ENCODE data around the gene SCN9A.
"Not testable (repeated sequence)": the region's sequence is repeated elsewhere in the genome, so short reads cannot be mapped to it uniquely, and the experiment has no call there.

SCN9A gene

GRCh38 chr2:166375736-166376487 is at the start of gene SCN9A:
TSS of gene SCN9A (minus strand) at chr2:166375944. CDS start at chr2:166311756, 64,188 bp downstream.
- FAIRE-seq = no peak

GRCh38 chr2:166424841-166425240 is 49.1 kb upstream of the SCN9A start:
- no peak for FAIRE-seq

- peak; percentile 98 for FAIRE-seq
Measured at GRCh38 chr2:166419616-166419934, 43.8 kb upstream of the SCN9A start.

GRCh38 chr2:166418853-166419615 is 43.3 kb upstream of the SCN9A start:
- no peak for FAIRE-seq

- FAIRE-seq = peak; percentile 43
Measured at GRCh38 chr2:166417669-166418068, 41.9 kb upstream of the SCN9A start.

- no peak for FAIRE-seq
Measured at GRCh38 chr2:166413255-166413654, 37.5 kb upstream of the SCN9A start.

- FAIRE-seq = no peak
Measured at GRCh38 chr2:166411473-166412230, 35.9 kb upstream of the SCN9A start.

- no peak for FAIRE-seq
Measured at GRCh38 chr2:166410828-166411472, 35.2 kb upstream of the SCN9A start.

GRCh38 chr2:166407746-166408145 is 32.0 kb upstream of the SCN9A start:
- not testable (repeated sequence) for FAIRE-seq

- no peak for FAIRE-seq
Measured at GRCh38 chr2:166406374-166406773, 30.6 kb upstream of the SCN9A start.

GRCh38 chr2:166405569-166405926 is 29.8 kb upstream of the SCN9A start:
- no peak for FAIRE-seq

GRCh38 chr2:166404831-166405568 is 29.3 kb upstream of the SCN9A start:
- no peak for FAIRE-seq

GRCh38 chr2:166394245-166394644 is 18.5 kb upstream of the SCN9A start:
- FAIRE-seq = no peak

- no peak for FAIRE-seq
Measured at GRCh38 chr2:166393008-166393407, 17.3 kb upstream of the SCN9A start.

- no peak for FAIRE-seq
Measured at GRCh38 chr2:166388481-166389070, 12.8 kb upstream of the SCN9A start.

GRCh38 chr2:166385313-166385712 is 9.6 kb upstream of the SCN9A start:
- FAIRE-seq = peak; percentile 56

- peak; percentile 97 for FAIRE-seq
Measured at GRCh38 chr2:166384774-166385173, 9.0 kb upstream of the SCN9A start.

GRCh38 chr2:166382448-166382847 is 6.7 kb upstream of the SCN9A start:
- no peak for FAIRE-seq

GRCh38 chr2:166380615-166381014 is 4.9 kb upstream of the SCN9A start:
- FAIRE-seq = no peak

- FAIRE-seq = no peak
Measured at GRCh38 chr2:166376873-166377272, 1.1 kb upstream of the SCN9A start.

- no peak for FAIRE-seq
Measured at GRCh38 chr2:166376488-166376828, 714 bp upstream of the SCN9A start.

- no peak for FAIRE-seq
Measured at GRCh38 chr2:166375195-166375735, 479 bp downstream of the SCN9A start.

Measured in islet of Langerhans (tissue), 1 donor.